GM19240 (cell line): ENCODE data around the gene STXBP3.

ENCODE experiments used
- DNase-seq: peaks from one replicate; pipeline ENCODE4 v3.0.0; 2011; ENCODE audit warnings: low spot score; ENCODE audit not compliant: insufficient read length

The STXBP3 gene

DNA sequence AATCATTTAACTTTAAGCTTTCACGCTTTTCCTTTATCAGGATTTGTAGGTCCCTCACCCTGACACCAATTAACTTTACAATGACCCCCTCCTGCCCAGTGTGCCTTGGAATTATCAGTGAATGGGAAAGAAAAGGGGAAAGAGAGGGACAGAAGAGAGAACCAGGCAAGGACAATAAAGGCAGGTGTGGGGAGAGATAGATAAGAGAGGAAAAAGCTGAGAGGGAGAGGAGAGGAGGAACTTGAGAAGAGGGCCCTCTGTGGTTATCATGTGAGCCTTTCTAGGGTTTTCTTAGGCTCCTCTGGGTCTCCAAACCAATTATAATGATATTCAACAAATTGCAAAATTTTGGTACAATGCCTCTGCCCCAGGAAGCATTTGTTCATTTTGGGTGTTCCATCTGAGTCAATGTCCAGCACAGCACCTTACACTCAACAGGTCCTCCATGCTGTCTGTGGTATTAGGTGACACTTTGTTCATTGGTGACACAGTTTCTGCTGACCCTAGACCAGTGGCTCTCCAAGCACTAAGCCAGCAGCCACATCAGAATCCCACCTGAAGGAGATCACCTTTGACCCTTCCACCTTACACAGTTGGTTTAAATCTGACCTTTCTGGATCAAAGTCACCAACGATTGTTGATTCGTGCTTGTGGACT lies 96.2 kb downstream of the STXBP3 start:
- no peak for DNase-seq

DNA sequence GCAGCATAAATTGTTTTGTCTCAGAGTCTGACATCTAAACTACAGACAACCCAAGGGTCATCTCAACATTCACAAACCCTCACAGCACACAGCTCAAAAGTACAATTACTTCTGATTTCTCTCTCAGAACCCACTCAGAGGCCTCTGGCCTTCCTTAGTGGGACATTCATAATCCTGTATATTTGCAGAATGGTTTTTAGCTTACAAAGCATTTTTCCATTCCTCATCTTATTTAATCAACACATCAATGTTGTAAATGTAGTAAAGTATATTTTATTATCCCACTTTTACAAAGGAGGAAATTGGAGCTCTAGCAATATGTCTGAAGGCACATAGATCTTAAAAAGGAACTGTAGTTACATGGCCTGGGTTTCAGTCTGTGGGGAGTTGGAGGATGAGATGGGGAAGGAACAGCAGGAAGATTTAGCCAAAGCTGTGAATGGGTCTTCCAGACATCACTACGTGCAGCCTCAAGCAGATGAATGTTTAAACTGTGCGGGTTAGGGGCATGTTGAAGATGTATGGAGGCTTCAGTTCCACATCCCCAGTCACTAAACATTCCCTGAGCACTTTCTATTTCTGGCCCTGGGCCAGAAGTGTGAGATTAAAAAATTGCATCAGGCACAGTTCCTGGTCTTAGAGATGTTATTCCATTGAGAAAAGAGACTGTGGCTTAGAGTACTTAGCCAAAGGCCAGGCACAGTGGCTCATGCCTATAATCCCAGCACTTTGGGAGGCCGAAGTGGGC lies 97.1 kb downstream of the STXBP3 start:
- no peak for DNase-seq

DNA sequence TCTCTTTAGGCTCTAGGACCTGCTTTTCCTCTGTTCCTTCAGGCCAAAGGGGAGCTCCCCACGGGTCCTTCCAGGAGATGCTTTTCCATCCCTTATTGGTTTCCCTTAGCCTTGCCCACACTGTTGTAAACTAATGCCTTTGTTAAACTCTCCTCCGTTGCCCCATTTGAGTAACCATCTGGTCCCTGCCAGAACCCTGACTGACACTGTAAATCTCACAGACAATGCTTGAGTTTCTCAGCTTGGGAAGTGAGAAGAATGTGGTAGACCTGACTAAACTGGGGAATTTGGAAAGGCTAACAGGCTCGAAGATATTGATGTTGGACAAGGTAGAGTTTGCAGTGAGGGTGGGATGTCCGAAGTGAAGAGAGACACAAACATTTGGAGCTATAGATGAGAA lies 99.0 kb downstream of the STXBP3 start:
- DNase-seq = no peak

DNA sequence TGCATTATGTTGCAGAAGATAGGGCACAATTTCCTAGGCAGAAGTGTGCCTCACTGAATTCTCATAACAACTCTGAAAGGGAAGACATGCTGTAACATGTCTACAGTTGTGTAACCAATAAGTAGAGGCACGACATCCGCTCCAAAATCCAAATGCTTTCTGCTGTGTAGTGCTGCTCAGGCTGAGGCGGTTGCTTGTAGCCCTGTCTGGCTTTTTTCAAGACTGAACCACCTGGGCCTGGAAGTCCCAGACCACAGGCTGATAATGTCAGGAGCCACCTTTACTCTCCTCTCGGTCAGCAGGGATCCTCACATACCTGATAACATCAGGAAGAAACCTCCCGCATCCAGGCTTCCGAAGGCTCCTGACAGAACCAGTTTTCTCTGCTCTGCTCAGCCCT lies 99.5 kb downstream of the STXBP3 start:
- DNase-seq = no peak

DNA sequence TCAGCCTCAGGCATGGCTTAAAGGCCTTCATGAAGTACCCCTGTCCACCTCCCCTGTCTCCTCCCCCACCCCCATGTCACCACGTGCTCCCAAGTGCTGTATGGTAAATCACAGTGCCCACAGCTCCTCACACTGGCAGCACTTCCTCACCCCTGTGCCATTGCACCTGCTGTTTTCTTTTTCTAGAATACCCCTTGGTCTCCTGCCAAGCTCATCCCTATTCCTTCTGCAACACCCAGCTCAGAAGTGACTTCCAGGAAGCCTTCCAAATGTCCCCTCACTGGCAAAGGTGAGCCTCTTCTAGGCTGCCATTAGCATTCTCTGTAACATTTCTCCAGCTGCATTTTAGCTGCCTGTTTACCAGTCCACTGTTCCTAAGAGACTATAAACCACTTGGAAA lies 101.0 kb downstream of the STXBP3 start:
- no peak for DNase-seq

DNA sequence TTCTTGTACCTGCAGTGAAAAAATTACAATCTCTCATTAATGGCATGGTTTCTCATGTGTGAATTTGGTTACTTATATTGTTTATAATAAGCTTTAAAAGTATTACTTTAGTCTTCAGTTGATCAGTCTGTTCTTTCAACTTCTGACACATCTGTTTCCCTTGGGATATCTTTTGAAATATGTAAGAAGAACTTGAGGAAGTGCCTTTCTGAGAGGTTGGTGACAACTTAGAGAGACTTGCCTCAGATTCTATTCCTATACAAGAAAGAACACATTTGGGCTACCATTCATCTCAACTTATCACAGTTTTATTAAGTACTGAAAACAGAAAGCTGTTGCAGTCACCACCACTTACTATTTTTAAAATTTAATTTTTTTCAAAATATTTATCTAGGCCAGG lies 102.3 kb downstream of the STXBP3 start:
- no peak for DNase-seq

DNA sequence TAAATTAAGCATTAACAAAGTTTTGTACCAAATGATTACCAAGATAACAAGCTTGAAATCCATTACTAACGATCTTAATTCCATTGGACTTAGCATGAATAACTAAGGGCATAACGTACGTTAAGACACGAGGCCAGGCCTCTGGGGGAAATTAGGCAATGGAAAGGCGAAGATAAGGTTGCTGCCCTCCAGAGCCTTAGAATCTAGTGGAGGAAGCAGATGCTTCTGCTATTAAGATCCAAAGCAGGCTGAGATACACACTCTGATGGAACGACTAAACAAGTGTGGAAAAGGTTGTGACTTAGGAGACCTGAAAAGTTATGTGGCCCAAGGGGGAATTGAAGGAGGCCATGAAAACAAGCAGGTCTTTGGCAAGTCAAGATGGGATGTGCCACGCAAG lies 104.5 kb downstream of the STXBP3 start:
- DNase-seq = no peak

DNA sequence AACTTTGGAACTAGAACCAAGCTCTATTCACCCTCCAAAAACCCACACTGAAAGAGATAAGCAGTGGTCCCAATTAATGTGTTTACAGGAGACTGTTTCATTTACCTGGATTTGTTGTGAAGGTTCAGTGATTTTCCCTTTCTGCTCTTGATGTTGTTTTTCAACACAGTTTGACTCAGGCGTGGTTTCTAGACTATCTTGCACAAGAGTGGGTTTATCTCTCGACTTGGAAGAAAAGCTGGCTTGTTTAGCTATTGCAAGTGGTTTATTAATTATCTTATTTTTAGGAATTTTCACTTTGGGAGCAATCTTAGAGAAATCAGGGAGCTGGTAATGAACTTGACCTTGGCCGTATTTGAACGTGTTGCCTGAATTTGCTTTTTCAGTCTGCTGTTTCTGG lies 105.1 kb downstream of the STXBP3 start:
- DNase-seq = no peak

DNA sequence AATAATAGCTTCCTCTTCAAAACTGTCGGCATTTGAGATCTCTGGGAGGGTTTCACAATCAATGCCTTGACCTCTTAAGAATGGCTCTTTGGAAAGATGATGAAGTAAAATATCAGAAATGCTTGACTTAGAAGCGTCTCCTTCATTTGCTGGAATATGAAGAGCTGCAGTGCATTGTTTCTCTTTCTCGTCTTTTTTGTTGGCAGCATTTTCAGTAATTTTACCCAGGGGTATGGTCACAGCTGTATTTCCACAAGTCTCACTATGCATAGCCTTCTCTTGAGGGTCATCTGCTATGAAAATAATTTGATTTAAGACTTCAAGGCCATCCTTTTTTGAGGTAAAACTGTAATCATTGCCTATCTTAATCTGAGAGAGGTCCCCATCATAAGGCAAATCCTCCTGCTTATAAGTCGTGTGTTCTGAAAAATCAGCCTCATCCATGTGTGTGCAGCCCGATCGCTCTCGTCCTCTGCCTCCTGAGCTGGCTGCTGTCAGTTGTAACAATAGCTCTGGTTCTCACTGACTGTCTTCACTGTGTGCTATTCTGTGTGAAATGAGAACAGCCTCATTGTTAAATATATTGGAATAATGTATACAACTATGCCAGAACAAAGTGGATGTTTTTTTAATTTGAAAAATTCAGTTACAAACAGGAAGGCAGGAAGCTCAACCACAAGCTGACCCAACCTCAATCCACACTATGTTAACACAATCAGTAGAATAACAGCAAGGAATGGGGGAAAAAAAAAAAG lies 105.9 kb downstream of the STXBP3 start:
- DNase-seq = no peak

DNA sequence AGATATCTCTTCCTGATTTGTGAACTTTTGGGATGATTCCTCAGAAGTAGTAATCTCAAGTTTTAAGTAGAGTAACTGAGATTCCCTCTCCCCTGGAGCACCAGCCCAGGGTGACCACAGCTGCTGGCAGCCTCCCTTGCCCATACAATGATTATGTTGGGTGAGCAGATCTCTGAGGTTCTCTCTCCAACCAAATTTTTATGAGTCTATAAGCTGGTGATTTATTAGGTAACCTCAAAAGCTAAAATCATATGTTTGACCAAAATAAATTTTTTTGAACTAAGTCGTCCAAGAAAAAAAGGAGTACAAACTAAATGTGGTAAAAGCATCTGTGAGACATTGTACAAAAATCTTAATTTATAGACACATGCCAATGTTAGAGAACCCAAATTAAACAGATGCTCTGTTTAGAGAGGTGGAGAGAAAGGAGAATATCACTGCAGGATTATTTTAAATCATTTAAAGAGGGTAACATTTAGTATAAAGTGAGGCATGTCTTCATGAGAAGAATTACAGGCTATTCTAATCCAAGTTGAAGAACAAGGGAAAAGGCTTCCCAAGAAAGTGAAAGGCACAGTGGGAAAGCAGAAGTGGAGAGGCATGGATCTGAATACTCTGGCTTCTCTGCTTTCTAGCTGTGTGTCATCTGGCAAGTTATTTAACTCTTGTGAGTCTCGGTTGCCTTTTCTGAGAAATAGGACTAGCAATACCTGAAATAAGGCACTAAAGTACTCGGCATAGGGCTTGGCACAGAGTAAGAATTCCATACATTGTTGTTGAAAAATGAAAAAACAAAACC lies 107.9 kb downstream of the STXBP3 start:
- DNase-seq = no peak

DNA sequence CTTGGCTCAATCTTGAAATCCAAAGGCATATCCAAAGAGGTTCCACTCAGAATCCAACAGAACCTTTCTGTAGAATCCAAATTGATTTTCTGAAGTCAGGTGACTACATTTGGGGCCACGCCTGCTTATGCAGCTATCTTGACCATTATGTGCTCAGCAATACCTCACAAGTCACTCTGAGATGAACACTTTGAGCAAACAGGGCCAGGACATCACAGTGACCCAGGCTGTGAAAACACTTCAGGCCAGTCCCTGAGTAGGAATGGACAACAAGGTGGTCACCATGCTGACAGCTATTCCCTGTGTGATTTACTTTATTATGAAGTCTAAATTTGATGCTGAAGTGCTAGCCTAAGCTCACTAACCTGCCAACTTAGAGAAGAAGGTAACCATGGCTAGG lies 110.5 kb downstream of the STXBP3 start, which contains the start of gene AKNAD1:
AKNAD1 (minus strand) TSS at position 101 of the 400 bp plus-strand sequence. CDS start 4,430 bp downstream, outside the sequence.
- no peak for DNase-seq

DNA sequence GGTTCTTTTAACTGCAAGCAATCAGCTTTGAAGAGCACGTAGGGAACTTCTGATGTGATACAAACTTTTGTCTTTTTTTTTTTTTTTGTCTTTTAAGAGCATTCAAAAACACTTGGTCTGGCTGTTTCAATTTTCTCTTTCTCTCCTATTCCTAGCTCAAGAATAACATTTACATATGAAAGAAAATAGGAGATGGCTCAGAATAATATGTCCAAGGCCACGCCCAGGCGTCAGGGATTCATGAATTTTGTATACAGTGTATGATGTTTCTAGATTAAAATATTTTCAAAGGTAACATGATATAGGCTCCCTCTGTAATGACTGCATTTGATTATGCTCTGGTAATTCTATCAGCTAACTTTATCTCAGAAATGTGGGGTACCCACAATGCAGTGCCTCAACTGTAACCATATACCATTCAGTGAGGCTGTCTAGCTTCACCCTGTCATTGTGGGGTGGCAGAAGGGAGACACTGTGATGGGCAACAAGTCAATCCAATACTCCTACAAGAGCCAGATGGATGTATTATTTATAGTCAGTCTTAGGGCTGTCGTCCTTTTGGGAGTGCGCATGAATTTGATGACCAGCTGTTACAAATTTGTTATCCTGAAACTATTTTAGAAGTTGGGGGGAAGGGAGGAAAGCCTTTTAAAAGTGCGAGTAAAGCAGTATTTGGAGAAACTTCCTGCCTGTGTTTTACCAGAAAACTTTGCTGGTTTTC lies 111.9 kb downstream of the STXBP3 start:
- no peak for DNase-seq
